GM19468 (cell line): ENCODE measurements around the gene FERMT1.
"Not testable (repeated sequence)": the region's sequence is repeated elsewhere in the genome, so short reads cannot be mapped to it uniquely, and the experiment has no call there.

Experiments used
- ATAC-seq: cut with Tn5 transposase; IDR thresholded peaks from one replicate; pipeline ENCODE4 v1.9.1; 2021; ENCODE audit warnings: mild to moderate bottlenecking, moderate library complexity, moderate number of reproducible peaks; ENCODE audit not compliant: unreplicated experiment; ENCODE audit errors: extremely low read depth

Gene FERMT1

DNA sequence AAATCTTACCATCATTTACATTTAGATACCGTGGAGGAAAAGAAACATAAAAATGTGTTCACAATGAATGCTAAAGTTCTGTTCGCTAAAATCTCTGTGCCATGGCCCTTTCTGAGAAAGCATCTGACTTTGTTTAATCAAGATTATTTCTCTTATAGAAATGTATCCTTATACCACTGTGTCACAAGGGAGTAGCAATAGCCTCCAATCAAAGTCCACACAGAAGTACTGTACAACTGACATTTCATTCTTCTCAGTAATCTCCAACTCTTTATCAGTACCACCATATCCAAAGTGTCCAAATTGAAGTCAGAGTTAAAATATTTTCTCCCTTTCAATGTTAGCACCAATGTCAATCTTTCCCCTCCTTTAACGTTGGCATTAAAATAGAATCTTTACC lies 6.1 kb downstream of the FERMT1 start:
- no peak for ATAC-seq

DNA sequence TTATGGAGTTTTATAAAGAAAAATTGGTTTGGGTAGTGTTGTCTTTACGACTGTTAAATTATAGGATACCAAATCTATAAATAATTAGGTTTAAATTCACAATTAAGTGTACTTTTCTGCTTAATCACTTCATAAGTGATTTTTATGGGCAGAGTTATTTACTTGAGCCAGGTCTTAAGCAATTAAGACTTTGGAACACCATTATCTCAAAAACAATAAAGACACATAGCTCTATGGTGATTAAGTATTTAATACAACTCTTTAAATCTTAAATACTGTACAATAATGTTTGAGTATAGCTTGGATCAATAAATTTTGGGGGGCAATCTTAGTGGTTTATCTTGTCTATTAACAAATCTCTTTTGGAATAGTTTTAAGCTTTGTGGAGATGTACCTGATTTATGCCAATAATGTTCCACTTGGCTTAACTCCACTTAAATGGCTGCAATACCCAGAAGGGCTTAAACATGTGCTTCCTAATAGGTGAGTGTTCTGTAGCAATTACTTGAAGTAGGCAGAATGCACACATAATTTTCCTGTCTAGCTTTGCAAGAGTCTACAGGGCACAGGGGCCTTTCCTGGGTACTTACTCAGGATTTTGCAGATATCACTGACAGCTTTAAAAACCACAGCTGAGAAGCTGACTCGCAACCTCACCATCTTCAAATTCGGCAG lies 7.5 kb downstream of the FERMT1 start:
- no peak for ATAC-seq

DNA sequence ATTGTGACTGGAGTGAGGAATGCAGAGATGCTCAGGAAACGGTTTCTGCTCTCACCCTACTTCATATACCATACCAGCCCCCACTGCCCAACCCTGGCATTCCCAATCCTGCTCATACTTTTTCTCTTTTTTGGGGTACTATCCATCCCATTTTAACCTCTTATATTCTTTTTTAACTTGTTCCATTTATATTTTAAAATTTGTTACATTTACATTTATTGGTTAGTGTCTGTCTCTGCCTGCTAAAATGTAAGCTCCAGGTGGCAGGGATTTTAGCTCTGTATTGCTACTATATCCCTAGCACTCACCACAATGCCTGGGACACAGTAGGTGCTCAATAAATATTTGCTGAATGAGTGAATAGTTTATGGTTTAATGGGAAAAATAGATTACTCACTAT lies 8.1 kb downstream of the FERMT1 start:
- no peak for ATAC-seq

DNA sequence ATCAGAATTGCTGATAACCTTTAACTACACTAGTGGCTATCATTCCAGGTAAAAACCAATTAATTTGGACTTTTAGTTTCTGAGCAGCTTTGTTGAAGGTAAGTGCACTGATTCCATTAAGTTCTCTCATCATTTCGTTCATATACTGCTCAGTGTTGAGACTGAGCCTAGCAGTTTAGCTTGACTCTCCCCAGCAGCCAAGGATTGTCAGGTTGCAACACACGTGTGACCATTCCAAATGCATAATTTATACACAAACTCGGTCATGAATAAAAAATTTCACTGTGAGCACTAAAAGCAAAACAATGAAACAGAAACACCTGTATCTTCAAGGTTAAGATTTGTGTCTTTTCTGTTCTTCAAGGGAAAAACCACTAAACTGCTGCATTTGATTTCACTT lies 8.9 kb downstream of the FERMT1 start:
- no peak for ATAC-seq

- ATAC-seq = not testable (repeated sequence)
These were observed 9.9 kb downstream of the FERMT1 start for GRCh38 chr20:6112965-6113364.

- ATAC-seq = no peak
These were observed 14.5 kb downstream of the FERMT1 start for GRCh38 chr20:6108330-6108729.

- no peak for ATAC-seq
These were observed 18.2 kb downstream of the FERMT1 start for GRCh38 chr20:6104493-6105188.

DNA sequence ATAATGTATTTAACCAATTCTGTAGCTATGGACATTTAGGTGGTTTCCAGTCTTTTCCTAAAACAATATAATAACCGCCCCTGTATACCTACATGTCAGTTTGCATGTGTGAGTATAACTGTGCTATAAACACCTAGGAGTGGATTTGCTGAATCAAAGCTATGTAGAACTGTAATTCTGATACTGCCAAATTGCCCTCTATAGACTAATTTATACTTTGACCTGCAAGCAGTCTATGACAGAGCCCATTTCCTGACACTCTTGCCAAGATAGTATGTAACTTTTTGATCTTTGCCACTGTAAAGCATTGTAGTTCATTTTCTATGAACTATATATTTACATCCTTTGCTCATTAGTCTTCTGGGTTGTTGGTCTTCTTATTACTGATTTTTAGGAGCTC lies 19.5 kb downstream of the FERMT1 start:
- ATAC-seq = no peak

DNA sequence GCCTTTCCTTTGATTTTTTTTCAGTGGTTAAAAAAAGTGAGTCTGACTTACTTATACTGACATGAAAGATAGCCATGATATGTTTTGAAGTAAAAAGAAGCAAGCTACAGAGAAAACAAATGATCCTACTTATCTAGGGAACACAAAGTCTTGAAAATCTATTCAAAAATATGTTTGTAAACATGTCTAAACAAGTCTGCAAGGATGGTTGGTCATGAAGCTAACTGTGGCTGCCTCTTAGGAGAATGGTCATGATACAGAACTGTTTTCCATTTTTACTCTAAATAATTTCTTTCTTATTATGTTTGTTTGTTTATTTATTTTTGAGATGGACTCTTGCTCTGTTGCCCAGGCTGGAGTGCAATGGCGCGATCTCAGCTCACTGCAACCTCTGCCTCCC lies 21.5 kb downstream of the FERMT1 start:
- no peak for ATAC-seq

- no peak for ATAC-seq
These were observed 22.6 kb downstream of the FERMT1 start for GRCh38 chr20:6100246-6100645.

GRCh38 chr20:6099819-6100218 lies 23.0 kb downstream of the FERMT1 start:
- no peak for ATAC-seq

GRCh38 chr20:6095409-6095808 lies 27.4 kb downstream of the FERMT1 start:
- ATAC-seq = no peak

- no peak for ATAC-seq
These were observed 28.3 kb downstream of the FERMT1 start for GRCh38 chr20:6094565-6094964.

DNA sequence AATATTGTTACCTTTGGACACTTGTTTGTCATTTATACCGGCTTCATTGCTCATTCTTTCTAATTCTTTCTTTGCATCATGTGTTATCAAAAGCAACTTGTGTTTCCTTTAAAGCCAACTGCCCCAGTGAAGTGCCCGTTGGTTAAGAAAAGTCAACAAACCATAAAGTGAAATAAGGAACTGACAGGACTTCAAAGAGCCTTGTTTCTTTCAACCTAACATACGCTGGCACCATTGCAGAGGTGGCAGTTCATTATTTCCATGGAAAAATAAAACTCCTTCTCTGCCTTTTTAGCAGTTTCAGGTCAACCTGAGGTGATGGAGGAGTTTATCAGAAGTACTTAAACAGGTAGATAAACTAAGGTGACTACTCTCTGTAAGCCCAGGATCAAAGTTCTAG lies 28.8 kb downstream of the FERMT1 start:
- no peak for ATAC-seq

DNA sequence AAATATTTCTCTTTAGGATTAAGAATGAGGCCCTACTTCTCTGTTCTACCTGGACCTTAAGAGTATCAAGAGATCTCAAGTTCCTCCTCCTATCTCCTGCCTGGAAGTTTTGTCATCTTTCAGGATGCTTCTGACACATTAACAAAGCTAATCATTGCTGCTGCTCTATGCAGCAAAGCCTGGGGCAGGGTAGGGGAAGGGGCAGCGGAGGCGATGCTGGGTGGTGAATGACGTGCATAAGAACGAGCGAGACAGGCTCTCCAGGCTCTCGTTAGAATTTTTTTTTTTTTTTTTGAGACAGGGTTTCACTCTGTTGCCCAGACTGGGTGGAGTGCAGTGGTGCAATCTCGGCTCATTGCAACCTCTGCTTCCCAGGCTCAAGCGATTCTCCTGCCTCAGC lies 31.2 kb downstream of the FERMT1 start:
- no peak for ATAC-seq

DNA sequence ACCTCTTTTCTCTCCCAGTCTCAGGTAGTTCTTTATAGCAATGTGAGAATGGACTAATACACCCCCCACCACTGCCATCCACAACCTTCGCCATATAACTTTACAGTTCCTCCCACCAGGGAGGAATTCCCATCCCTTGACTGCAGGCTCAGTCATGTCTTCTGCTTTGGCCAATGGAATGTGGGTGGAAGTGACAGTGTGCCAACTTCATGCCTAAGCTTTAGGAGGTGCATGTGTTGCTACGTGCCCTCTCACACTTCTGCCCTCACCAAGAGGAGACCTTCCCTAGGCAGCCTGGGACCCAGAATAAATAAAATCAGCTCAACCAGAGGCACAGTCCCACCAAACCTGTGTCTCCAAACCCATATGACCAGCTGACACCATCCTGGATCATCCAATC lies 36.0 kb downstream of the FERMT1 start:
- no peak for ATAC-seq

DNA sequence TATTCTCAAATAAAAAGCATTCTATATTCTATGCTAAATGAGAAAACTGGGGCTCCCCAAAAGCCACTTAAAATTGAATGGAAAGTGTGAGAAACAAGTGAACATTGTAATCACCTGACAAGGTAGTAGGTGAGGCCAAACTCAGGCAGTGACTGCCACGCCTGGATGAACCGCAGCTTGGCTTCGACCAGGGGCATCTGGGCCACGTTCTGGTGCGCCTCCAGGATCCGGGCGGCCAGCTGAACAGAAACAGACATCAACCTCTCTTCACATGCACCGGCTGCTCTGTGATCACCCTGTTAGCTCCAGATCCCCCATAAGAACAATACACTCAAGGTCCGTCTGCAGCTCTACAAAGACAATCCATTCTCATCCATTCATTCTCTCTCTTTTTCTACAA lies 38.9 kb downstream of the FERMT1 start:
- ATAC-seq = no peak

- ATAC-seq = no peak
These were observed 41.6 kb downstream of the FERMT1 start for GRCh38 chr20:6081236-6081635.

- no peak for ATAC-seq
These were observed 43.8 kb downstream of the FERMT1 start for GRCh38 chr20:6079016-6079415.

DNA sequence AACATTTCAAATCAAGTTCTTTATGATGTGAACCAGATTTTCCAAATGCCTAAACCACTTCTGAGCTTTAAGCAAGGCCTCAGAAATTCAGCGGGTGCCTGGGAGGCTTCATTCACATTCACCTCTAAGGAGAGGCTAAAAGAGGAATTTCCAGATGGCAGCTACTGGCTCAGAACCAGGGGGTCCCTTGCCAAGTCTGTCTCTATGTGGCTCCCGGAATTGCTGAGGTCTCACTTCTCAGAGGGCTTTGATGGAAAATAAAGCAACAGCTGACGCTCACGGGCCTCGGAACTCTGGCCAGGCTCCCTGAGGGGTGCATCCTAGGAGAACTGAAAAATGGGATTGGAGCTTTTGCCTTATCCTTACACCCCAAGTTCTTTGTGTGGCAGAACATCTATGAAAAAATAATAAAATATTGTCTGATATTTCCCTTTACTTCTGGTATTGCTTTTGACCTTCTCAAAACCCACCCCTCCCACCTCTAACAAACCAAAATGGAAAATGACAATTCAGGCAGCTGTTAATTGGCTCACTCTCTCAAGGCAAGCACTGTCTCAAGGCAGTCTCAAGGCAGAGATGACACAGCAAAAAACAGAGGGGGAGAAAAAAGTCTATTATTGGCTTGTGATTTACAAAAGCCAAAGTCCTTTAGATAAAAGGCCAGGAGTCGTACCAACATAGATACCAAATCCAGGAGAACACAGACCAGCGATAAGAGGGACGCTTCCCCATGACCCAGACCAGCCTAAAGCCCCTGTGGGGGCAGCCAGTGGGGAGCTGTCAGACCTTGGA lies 47.2 kb downstream of the FERMT1 start:
- no peak for ATAC-seq

DNA sequence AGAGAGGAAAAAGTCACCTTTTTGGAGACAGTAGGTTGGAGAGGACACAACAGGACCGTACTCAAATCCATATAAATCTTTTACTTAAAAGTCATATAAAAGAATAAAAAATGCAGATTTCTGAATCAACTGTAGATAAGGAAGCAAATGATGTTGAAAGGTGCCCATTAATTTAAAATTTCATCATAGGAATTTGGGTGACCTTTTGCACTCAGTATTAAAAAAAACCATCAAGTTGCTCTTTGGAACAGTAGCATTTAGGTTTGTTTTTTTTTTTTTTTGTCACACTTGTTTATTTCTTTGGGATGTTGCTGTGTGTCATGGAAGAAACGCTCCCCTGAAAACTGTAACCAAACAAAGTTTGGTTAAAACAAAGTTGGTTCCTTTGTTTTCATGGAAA lies 48.0 kb downstream of the FERMT1 start:
- ATAC-seq = no peak
